GM19438 (cell line): ENCODE measurements around the gene CCDC74B.
A peak's percentile ranks its signal among the peaks of the same experiment; 100 is the strongest.
"Not testable (repeated sequence)": the region's sequence is repeated elsewhere in the genome, so short reads cannot be mapped to it uniquely, and the experiment has no call there.

ENCODE experiments used
- ATAC-seq: cut with Tn5 transposase; IDR thresholded peaks from one replicate; pipeline ENCODE4 v1.9.1; 2021; ENCODE audit warnings: low read depth; ENCODE audit not compliant: unreplicated experiment

CCDC74B gene

GRCh38 chr2:130145006-130145414 lies at the start of gene CCDC74B:
Gene CCDC74B (minus strand): TSS chr2:130145112. CDS start chr2:130144996, 116 bp downstream.
- ATAC-seq: peak; percentile 90

- ATAC-seq: not testable (repeated sequence)
Measured at GRCh38 chr2:130193824-130194223, 48.9 kb upstream of the CCDC74B start.

- not testable (repeated sequence) for ATAC-seq
Measured at GRCh38 chr2:130192451-130192850, 47.5 kb upstream of the CCDC74B start.

- ATAC-seq: not testable (repeated sequence)
Measured at GRCh38 chr2:130191319-130191718, 46.4 kb upstream of the CCDC74B start.

GRCh38 chr2:130190237-130190636 lies 45.3 kb upstream of the CCDC74B start:
- ATAC-seq: no peak

GRCh38 chr2:130188958-130189357 lies 44.0 kb upstream of the CCDC74B start:
- not testable (repeated sequence) for ATAC-seq

GRCh38 chr2:130187859-130188792 lies 43.2 kb upstream of the CCDC74B start:
- ATAC-seq: not testable (repeated sequence)

- ATAC-seq: no peak
Measured at GRCh38 chr2:130187268-130187667, 42.4 kb upstream of the CCDC74B start.

GRCh38 chr2:130186391-130186790 lies 41.5 kb upstream of the CCDC74B start:
- no peak for ATAC-seq

- no peak for ATAC-seq
Measured at GRCh38 chr2:130185896-130186295, 41.0 kb upstream of the CCDC74B start.

GRCh38 chr2:130185436-130185835 lies 40.5 kb upstream of the CCDC74B start:
- ATAC-seq: no peak

- ATAC-seq: no peak
Measured at GRCh38 chr2:130183512-130184373, 38.8 kb upstream of the CCDC74B start.

- ATAC-seq: peak; percentile 22
Measured at GRCh38 chr2:130182826-130183511, 38.1 kb upstream of the CCDC74B start.

- ATAC-seq: peak; percentile 72
Measured at GRCh38 chr2:130181880-130182682, 37.2 kb upstream of the CCDC74B start, which contains the start of gene MZT2B. Gene MZT2B (plus strand): TSS chr2:130182262. CDS start chr2:130182283, 21 bp downstream.

GRCh38 chr2:130181325-130181879 lies 36.5 kb upstream of the CCDC74B start, which contains the start of gene SMPD4:
Gene SMPD4 (minus strand): TSS chr2:130181602. CDS start chr2:130176592, 5,010 bp downstream.
- ATAC-seq: peak; percentile 58

GRCh38 chr2:130180404-130181324 lies 35.8 kb upstream of the CCDC74B start:
- ATAC-seq: not testable (repeated sequence)

- ATAC-seq: not testable (repeated sequence)
Measured at GRCh38 chr2:130174866-130175265, 30.0 kb upstream of the CCDC74B start.

- ATAC-seq: no peak
Measured at GRCh38 chr2:130169896-130170295, 25.0 kb upstream of the CCDC74B start.
